Mammary epithelial cell (primary cell): ENCODE results near the gene ZNF578.

Experiments used
- CTCF ChIP-seq, 2 donors: IDR thresholded peaks in 1 of 2; conservative IDR thresholded peaks in 1 of 2; 2 replicates each; pipeline ENCODE4 v1.5.1; 2011 to 2012; ENCODE audit warnings: inconsistent platforms in 2 of 2, low read length in 2 of 2, mild to moderate bottlenecking in 2 of 2, control low read depth in 1 of 2, low read depth in 1 of 2; ENCODE audit not compliant: insufficient read depth in 1 of 2; ENCODE audit errors: extremely low read depth in 1 of 2
- EZH2 ChIP-seq: IDR thresholded peaks from 2 replicates; pipeline ENCODE4 v1.6.1; 2012; ENCODE audit warnings: low read length, inconsistent platforms, borderline replicate concordance

- TF ChIP-seq CTCF (conservative IDR thresholded peaks at IDR 0.05 in 1 of 2, IDR thresholded peaks at IDR 0.05 in 1 of 2; ENCODE audit: extremely low read depth in 1 of 2, insufficient read depth in 1 of 2, low read depth in 1 of 2, low read length in 2 of 2), result no peak
- no peak for TF ChIP-seq EZH2
Measured at GRCh38 chr19:52473655-52474350, 20.4 kb downstream of the ZNF578 start.
